Measurements from ENCODE around the gene MRPS22. TPM values are rescaled to one million over a fixed set of nuclear protein-coding genes. Genes with fewer than 3 reads are reported as not detected.

Gene MRPS22
- total RNA-seq, 6 experiments from 2014 or later = 29.6 to 66.5 (median 34.8) TPM

DNA sequence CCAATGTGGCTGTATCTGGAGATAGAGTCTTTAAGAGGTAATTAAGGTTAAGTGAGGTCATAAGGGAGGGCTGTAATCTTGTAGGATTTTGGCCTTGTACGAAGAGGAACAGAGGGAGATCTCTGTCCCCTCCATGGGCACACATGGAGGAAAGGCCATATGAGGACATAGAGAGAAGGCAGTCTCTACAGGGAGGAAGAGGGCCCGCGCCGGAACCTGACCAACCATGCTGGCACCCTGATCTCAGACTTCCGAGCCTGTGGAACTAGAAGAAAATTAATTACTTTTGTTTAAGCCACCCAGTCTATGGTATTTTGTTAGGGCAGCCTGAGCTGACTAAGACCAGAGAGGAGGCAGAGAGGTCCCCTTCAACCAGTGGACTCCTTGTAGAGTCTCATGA lies 17.7 kb upstream of the MRPS22 start:
- H3K4me1 ChIP-seq = no peaks in the 10 kb centered on the region
- H3K9me3 ChIP-seq = no peaks in the 10 kb centered on the region
- no peaks in the 10 kb centered on the region for H3K36me3 ChIP-seq
- ATAC-seq = no peak
- H3K27ac ChIP-seq = no peak overlapping the region
- DNase-seq = no peak
- intact Hi-C loops (cut with DNase I) = loop anchor here (5.0 to 10.0 kb wide), 4 partner anchors 214 to 389 kb away; partner anchors contain the start of genes FOXL2 (in 1 of the 2) and FOXL2NB (in 1 of the 2)
- WGBS (ENCODE audit: insufficient coverage, low coverage, low lambda C conversion rate, missing lambda C conversion rate) = 84% methylated on average over 5 of the region's 5 CpGs
- H3K4me3 ChIP-seq = no peak overlapping the region
- TF ChIP-seq, protein P1, sequence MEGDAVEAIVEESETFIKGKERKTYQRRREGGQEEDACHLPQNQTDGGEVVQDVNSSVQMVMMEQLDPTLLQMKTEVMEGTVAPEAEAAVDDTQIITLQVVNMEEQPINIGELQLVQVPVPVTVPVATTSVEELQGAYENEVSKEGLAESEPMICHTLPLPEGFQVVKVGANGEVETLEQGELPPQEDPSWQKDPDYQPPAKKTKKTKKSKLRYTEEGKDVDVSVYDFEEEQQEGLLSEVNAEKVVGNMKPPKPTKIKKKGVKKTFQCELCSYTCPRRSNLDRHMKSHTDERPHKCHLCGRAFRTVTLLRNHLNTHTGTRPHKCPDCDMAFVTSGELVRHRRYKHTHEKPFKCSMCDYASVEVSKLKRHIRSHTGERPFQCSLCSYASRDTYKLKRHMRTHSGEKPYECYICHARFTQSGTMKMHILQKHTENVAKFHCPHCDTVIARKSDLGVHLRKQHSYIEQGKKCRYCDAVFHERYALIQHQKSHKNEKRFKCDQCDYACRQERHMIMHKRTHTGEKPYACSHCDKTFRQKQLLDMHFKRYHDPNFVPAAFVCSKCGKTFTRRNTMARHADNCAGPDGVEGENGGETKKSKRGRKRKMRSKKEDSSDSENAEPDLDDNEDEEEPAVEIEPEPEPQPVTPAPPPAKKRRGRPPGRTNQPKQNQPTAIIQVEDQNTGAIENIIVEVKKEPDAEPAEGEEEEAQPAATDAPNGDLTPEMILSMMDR (IDR thresholded peaks at IDR 0.05) = no peak
- no peak for TF ChIP-seq POLR2A (IDR thresholded peaks at IDR 0.05)
- H3K27me3 ChIP-seq = no peaks in the 10 kb centered on the region

DNA sequence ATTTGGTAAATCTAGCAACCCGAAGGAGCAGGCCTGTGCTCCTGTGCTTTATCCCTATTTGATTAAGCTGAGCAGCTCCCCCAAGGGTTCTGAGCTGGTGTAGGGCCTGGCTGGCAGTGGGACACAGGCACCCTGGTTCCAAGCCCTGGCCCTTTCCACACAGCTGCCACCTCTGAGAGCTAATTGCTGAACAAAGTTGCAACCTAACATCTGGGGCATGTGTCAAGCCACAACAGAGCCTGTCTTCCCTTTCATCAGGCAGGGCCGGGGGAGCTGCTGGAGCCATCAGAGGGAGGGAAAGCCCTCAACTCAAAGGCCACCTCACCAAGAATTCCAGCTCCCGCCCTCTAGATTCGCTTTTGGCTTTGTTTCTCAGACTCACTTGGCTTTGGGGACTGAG lies 17.1 kb upstream of the MRPS22 start:
- Histone ChIP-seq H3K27me3 (no peaks in the 10 kb centered on the region), H3K9me3 (no peaks in the 10 kb centered on the region), H3K27ac (no peak overlapping the region), H3K36me3 (no peaks in the 10 kb centered on the region), H3K4me1 (no peaks in the 10 kb centered on the region), H3K4me3 (no peak overlapping the region)
- TF ChIP-seq, protein P1 (IDR thresholded peaks at IDR 0.05) = no peak
- no peak for TF ChIP-seq POLR2A (IDR thresholded peaks at IDR 0.05)
- intact Hi-C loops (cut with DNase I) = loop anchor here (5.0 to 10.0 kb wide), 4 partner anchors 214 to 389 kb away; partner anchors contain the start of genes FOXL2 (in 1 of the 2) and FOXL2NB (in 1 of the 2)
- WGBS (ENCODE audit: insufficient coverage, low coverage, low lambda C conversion rate, missing lambda C conversion rate) = 87% methylated on average over 4 of the region's 4 CpGs
- no peak for DNase-seq
- no peak for ATAC-seq

DNA sequence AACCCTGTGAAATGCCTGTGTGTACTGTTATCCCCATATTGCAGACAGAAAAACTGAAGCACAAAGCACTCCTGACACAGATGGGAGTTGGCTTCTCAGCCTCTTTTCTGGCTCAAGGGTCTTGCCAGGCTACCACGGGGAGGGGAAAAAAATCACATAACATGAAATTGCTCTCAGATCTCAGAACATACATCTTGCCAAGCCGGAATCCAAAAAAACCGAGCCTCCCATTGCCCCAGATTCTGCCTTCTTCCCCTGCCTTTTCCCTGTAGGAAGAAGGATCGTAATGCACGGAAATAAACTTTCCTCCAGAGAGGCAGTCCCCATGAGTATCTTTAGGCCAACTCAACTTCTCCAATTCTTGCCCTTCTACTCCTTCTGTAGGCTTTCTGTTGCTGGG lies 16.6 kb upstream of the MRPS22 start:
- no peaks in the 10 kb centered on the region for H3K36me3 ChIP-seq
- H3K27ac ChIP-seq = no peak overlapping the region
- H3K4me3 ChIP-seq = no peak overlapping the region
- no peaks in the 10 kb centered on the region for H3K27me3 ChIP-seq
- 75% methylated on average over 5 of the region's 5 CpGs for whole genome bisulfite sequencing (ENCODE audit: insufficient coverage, low coverage, low lambda C conversion rate, missing lambda C conversion rate)
- H3K9me3 ChIP-seq = no peaks in the 10 kb centered on the region
- intact Hi-C loops (cut with DNase I) = loop anchor here (5.0 to 10.0 kb wide), 4 partner anchors 215 to 390 kb away; partner anchors contain the start of genes FOXL2 (in 1 of the 2) and FOXL2NB (in 1 of the 2)
- DNase-seq (no peak), ATAC-seq (no peak)
- TF ChIP-seq, protein P1 (IDR thresholded peaks at IDR 0.05) = no peak
- TF ChIP-seq POLR2A (IDR thresholded peaks at IDR 0.05) = no peak
- H3K4me1 ChIP-seq = no peaks in the 10 kb centered on the region

DNA sequence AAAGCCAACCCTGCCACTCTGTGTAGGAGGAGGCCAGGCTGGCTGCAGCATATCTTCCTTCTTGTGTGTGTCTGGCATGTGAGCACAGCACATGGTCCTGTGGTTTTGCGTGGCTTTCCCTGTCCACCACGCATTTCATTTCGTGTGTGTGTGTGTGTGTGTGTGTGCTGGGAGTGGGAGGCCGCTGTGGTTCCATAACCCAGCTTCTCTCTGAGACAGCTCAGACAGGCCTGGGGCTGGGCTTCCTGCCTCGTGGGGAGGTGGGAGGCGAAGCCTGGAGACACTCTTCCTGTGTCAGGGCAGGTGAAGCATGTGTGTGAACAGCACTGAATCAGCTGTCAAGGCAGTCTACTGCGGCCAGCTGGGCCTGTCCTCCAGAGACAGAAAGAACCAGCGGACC lies 16.0 kb upstream of the MRPS22 start:
- no peaks in the 10 kb centered on the region for H3K4me1 ChIP-seq
- H3K27ac ChIP-seq = no peak overlapping the region
- no peak overlapping the region for H3K4me3 ChIP-seq
- no peaks in the 10 kb centered on the region for H3K36me3 ChIP-seq
- ATAC-seq (no peak), DNase-seq (no peak)
- no peaks in the 10 kb centered on the region for H3K9me3 ChIP-seq
- WGBS (ENCODE audit: insufficient coverage, low coverage, low lambda C conversion rate, missing lambda C conversion rate) = no CpG with 5 or more reads among the region's 8 CpGs
- intact Hi-C loops (cut with DNase I) = loop anchor here (5.0 to 10.0 kb wide), 4 partner anchors 216 to 391 kb away; partner anchors contain the start of genes FOXL2 (in 1 of the 2) and FOXL2NB (in 1 of the 2)
- TF ChIP-seq POLR2A (IDR thresholded peaks at IDR 0.05) = no peak
- TF ChIP-seq, protein P1 (IDR thresholded peaks at IDR 0.05) = no peak
- no peaks in the 10 kb centered on the region for H3K27me3 ChIP-seq
